Endothelial cell (in vitro differentiated cells): ENCODE results near the gene TMEM204. TPM values are rescaled to one million over a fixed set of nuclear protein-coding genes. Genes with fewer than 3 reads are reported as not detected.

Source experiments
- DNase-seq: peaks from one replicate; pipeline ENCODE4 v3.0.0; 2021; ENCODE audit warnings: low spot score
- H3K27ac Mint-ChIP-seq: one replicate; pipeline ENCODE4 v1.8.0; 2021; ENCODE audit warnings: mixed read lengths, inconsistent platforms; ENCODE audit not compliant: unreplicated experiment
- H3K27me3 Mint-ChIP-seq: one replicate; pipeline ENCODE4 v1.8.0; 2021; ENCODE audit warnings: mild to moderate bottlenecking, moderate library complexity, mixed read lengths, inconsistent platforms; ENCODE audit not compliant: unreplicated experiment
- H3K36me3 Mint-ChIP-seq: one replicate; pipeline ENCODE4 v1.8.0; 2021; ENCODE audit warnings: mild to moderate bottlenecking, low read depth, mixed read lengths, inconsistent platforms; ENCODE audit not compliant: unreplicated experiment
- H3K4me1 Mint-ChIP-seq: one replicate; pipeline ENCODE4 v1.8.0; 2021; ENCODE audit warnings: mild to moderate bottlenecking, mixed read lengths, inconsistent platforms; ENCODE audit not compliant: unreplicated experiment
- H3K4me3 Mint-ChIP-seq: one replicate; pipeline ENCODE4 v1.8.0; 2021; ENCODE audit warnings: mild to moderate bottlenecking, mixed read lengths, inconsistent platforms; ENCODE audit not compliant: unreplicated experiment
- H3K9me3 Mint-ChIP-seq: one replicate; pipeline ENCODE4 v1.8.0; 2021; ENCODE audit warnings: mixed read lengths, inconsistent platforms; ENCODE audit not compliant: unreplicated experiment
- CTCF ChIP-seq: fragments of 200-600 bp; sonication (generic); IDR thresholded peaks from one replicate; pipeline ENCODE4 v1.5.0; 2021; ENCODE audit warnings: antibody characterized with exemption; ENCODE audit not compliant: unreplicated experiment
- total RNA-seq: library from RNA; stranded (reverse); fragmentation: NEBNext Ultra II Directional; extraction: Animal tissue kit (Norgen Biotek cat#: 25700); gene quantifications from one replicate; pipeline ENCODE4 v1.2.1, GENCODE V29; 2021; ENCODE audit not compliant: unreplicated experiment

TMEM204 gene
- total RNA-seq, 1 donor from 2014 or later, result 66.3 TPM

DNA sequence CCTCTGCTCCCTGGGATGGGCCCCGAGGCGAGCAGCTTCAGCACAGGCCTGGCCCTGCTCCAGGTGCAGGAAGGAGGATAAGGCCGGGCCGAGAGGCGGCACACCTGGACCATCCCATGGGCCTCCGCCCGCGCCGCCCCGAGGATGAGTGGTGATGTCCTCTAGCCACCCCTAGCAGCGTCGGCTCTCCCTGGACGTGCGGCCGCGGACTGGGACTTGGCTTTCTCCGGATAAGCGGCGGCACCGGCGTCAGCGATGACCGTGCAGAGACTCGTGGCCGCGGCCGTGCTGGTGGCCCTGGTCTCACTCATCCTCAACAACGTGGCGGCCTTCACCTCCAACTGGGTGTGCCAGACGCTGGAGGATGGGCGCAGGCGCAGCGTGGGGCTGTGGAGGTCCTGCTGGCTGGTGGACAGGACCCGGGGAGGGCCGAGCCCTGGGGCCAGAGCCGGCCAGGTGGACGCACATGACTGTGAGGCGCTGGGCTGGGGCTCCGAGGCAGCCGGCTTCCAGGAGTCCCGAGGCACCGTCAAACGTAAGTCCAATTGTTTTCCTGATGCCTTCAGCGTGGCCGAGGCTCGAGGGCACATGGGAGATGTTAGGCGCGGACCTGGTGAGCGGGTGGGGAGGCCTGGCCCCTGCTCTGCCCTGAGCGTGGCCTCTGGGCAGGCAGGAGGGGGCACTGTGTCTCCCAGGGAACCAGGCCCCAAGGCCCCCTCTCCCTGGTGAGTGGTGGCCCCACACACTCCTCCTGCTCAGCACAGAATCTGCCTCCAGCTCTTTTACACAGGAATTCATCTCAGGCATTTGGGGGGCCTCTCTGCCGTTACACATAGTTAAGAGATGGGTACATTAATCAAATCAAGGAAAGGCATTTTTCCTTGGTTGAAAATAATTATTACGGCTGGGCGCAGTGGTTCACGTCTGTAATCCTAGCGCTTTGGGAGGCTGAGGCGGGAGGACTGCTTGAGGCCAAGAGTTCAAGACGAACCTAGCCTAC lies 855 bp downstream of the TMEM204 start:
- peaks cover 43% of the 10 kb centered on the region for H3K4me1 Mint-ChIP-seq
- peaks cover 9% of the 10 kb centered on the region for H3K27me3 Mint-ChIP-seq
- no peaks in the 10 kb centered on the region for H3K9me3 Mint-ChIP-seq
- DNase-seq, result no peak
- peaks cover 31% of the 10 kb centered on the region for H3K36me3 Mint-ChIP-seq
- H3K4me3 Mint-ChIP-seq, result peak overlapping the region; percentile 98
- no peak for TF ChIP-seq CTCF
- peak overlapping the region; percentile 88 for H3K27ac Mint-ChIP-seq

GRCh38 chr16:1535391-1536291 lies 2.2 kb downstream of the TMEM204 start:
- Mint-ChIP-seq H3K27ac (peak overlapping the region; percentile 88), H3K4me3 (peak overlapping the region; percentile 98), H3K9me3 (no peaks in the 10 kb centered on the region), H3K27me3 (peaks cover 7% of the 10 kb centered on the region), H3K4me1 (peaks cover 42% of the 10 kb centered on the region), H3K36me3 (peaks cover 38% of the 10 kb centered on the region)
- no peak for TF ChIP-seq CTCF
- DNase-seq, result no peak

DNA sequence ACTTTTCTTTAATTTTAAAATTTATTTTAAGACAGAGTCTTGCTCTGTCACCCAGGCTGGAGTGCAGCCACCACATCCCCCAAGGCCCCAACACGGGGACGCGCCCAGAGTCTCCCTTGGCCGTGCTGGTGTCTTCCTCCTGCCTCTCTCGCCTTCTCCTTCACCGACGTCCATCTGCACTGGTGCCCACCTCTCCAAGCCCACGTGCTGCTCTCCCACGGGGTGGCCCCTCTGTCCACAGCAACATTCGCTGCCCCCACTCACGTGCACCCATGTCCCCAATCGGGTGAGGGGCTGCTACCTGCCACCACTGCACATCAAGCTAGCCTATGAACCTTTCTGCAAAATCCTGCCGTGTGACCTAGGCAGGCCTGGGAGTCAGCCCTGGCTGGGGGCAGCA lies 3.1 kb downstream of the TMEM204 start:
- peaks cover 41% of the 10 kb centered on the region for H3K36me3 Mint-ChIP-seq
- peak overlapping the region; percentile 91 for H3K4me3 Mint-ChIP-seq
- peaks cover 7% of the 10 kb centered on the region for H3K27me3 Mint-ChIP-seq
- H3K9me3 Mint-ChIP-seq, result no peaks in the 10 kb centered on the region
- TF ChIP-seq CTCF, result no peak
- DNase-seq, result no peak
- H3K4me1 Mint-ChIP-seq, result peaks cover 40% of the 10 kb centered on the region
- peak overlapping the region; percentile 84 for H3K27ac Mint-ChIP-seq

GRCh38 chr16:1537138-1537577 lies 3.7 kb downstream of the TMEM204 start:
- Mint-ChIP-seq H3K4me1 (peaks cover 40% of the 10 kb centered on the region), H3K36me3 (peaks cover 41% of the 10 kb centered on the region), H3K9me3 (no peaks in the 10 kb centered on the region), H3K27ac (no peak overlapping the region), H3K4me3 (peak overlapping the region; percentile 91), H3K27me3 (peaks cover 7% of the 10 kb centered on the region)
- no peak for DNase-seq
- TF ChIP-seq CTCF, result no peak
